Gastroesophageal sphincter (tissue), 3 donors: ENCODE data around the gene MAPK11.

Source experiments
- POLR2AphosphoS5 ChIP-seq: sonication (generic); formaldehyde crosslinking; IDR thresholded peaks from one replicate; pipeline ENCODE4 v1.6.1; 2017; ENCODE audit warnings: antibody characterized with exemption
- TF ChIP-seq, protein P1 (sequence below), 4 experiments: fragments of 200-600 bp in 2 of 4; fragments of 450-650 bp in 2 of 4; sonication (generic) in 1 of 4; IDR thresholded peaks; one replicate each; pipeline ENCODE4 v1.5.1; 2017 to 2019; ENCODE audit warnings: antibody characterized with exemption in 4 of 4, mild to moderate bottlenecking in 2 of 4, moderate library complexity in 2 of 4

DNA sequence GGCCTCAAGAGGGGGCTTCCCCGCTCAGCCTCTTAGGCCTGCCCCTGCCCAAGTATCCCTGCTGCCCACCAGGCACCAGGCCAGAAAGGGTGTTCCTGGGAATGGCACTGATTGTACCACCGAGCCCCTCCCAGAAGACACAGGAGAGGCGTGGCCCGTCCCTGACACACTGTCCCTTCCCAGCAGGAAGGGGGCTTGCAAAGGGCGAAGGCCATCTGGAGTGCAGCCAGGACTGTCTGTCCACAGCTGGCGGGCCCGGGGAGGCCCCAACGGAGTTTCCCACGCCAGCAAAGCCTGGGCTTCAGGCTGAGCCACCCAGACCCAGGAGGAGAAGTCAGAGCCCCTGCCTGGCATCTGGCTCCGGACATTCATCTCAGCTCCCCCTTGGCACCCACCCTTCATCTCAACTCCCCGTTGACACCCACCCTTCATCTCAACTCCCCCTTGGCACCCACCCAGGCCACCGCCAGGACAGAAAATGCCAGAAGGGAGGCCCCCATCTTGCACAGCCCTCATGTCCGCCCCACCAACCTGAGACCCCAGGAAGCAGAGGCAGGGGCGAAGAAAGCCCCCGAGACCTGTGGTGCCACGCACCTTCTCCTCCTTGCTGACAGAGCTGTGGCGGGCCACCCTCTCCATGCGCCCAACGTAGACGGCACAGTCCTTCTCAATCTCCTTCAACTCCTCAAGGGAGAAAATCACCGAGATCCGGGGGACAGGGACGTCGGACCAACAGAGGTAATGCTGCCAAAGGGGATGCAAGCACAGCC, 44.8 kb downstream of the MAPK11 start:
- TF ChIP-seq, protein P1, sequence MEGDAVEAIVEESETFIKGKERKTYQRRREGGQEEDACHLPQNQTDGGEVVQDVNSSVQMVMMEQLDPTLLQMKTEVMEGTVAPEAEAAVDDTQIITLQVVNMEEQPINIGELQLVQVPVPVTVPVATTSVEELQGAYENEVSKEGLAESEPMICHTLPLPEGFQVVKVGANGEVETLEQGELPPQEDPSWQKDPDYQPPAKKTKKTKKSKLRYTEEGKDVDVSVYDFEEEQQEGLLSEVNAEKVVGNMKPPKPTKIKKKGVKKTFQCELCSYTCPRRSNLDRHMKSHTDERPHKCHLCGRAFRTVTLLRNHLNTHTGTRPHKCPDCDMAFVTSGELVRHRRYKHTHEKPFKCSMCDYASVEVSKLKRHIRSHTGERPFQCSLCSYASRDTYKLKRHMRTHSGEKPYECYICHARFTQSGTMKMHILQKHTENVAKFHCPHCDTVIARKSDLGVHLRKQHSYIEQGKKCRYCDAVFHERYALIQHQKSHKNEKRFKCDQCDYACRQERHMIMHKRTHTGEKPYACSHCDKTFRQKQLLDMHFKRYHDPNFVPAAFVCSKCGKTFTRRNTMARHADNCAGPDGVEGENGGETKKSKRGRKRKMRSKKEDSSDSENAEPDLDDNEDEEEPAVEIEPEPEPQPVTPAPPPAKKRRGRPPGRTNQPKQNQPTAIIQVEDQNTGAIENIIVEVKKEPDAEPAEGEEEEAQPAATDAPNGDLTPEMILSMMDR (IDR thresholded peaks at IDR 0.05), result no peak
- no peak for TF ChIP-seq POLR2AphosphoS5
